ENCODE data around the gene GMIP. TPM values are rescaled to one million over a fixed set of nuclear protein-coding genes. Genes with fewer than 3 reads are reported as not detected.

The GMIP gene
- polyA plus RNA-seq, 1 of the 3 experiments (the other 2 are of a cell fraction): 6.3 TPM

GRCh38 chr19:19651076-19651475 is 7.6 kb upstream of the GMIP start:
- ChIA-PET CTCF (interaction anchor here (0.9 to 5.5 kb wide), 3 partner anchors 13 to 119 kb away, joined by 3 to 49 read pairs (median 9); partner anchors contain the start of gene ATP13A1), POLR2A (no interaction called here)
- peaks cover 3% of the 10 kb centered on the region for H3F3A ChIP-seq (replicated peaks; ENCODE audit: insufficient read depth)
- peaks cover 0 to 2% of the 10 kb centered on the region in 2 experiments; a peak in 1 of 4 replicates for H3K4me1 ChIP-seq (ENCODE audit: control insufficient read depth in 1 of 2, insufficient read depth in 2 of 2, low read depth in 1 of 2, low read length in 1 of 2)
- peaks cover 7 to 86% of the 10 kb centered on the region in 2 experiments for H3K36me3 ChIP-seq (replicated peaks in 1 of 2; ENCODE audit: control insufficient read depth in 1 of 2, insufficient read depth in 2 of 2, low read length in 1 of 2)
- H3K4me3 ChIP-seq (ENCODE audit: low read depth in 2 of 2, low read length in 1 of 2): no peak overlapping the region
- no peaks in the 10 kb centered on the region for H3K9me3 ChIP-seq
- no peak overlapping the region for H3K4me2 ChIP-seq
- no peaks in the 10 kb centered on the region for H3K27me3 ChIP-seq (ENCODE audit: insufficient read depth)
- DNase-seq: no peak
- 83% methylated on average over 10 of the region's 13 CpGs for WGBS (ENCODE audit: low lambda C conversion rate)
- no peak for TF ChIP-seq POLR2AphosphoS5 (IDR thresholded peaks at IDR 0.05; ENCODE audit: low read depth, low read length)
- no peak for TF ChIP-seq MXI1 (IDR thresholded peaks at IDR 0.05; ENCODE audit: low read depth, low read length)
- no peak for TF ChIP-seq RAD21 (IDR thresholded peaks at IDR 0.05; ENCODE audit: low read length)
- TF ChIP-seq CTCF (IDR thresholded peaks at IDR 0.05): no peak
- no peak for TF ChIP-seq YY1 (IDR thresholded peaks at IDR 0.05; ENCODE audit: low read depth)
- TF ChIP-seq RXRA (IDR thresholded peaks at IDR 0.05; ENCODE audit: borderline replicate concordance, low read depth): no peak
- TF ChIP-seq EZH2phosphoT487 (IDR thresholded peaks at IDR 0.05; ENCODE audit: borderline replicate concordance, low read depth): no peak
- no peak for TF ChIP-seq EP300 (IDR thresholded peaks at IDR 0.05; ENCODE audit: borderline replicate concordance in 1 of 2, low read depth in 1 of 2, low read length in 1 of 2)
- no peak for TF ChIP-seq CHD2 (IDR thresholded peaks at IDR 0.05; ENCODE audit: low read length, partially characterized antibody)
- TF ChIP-seq MAX (IDR thresholded peaks at IDR 0.05; ENCODE audit: low read depth): no peak
- TF ChIP-seq SMC3 (IDR thresholded peaks at IDR 0.05; ENCODE audit: low read depth, low read length): no peak
- TF ChIP-seq ZBTB33 (IDR thresholded peaks at IDR 0.05; ENCODE audit: borderline replicate concordance, low read depth): no peak
- TF ChIP-seq NFIC (IDR thresholded peaks at IDR 0.05; ENCODE audit: borderline replicate concordance): no peak
- TF ChIP-seq GATA2 (CRISPR knock-in tag; IDR thresholded peaks at IDR 0.05): no peak
- TF ChIP-seq ELF1 (IDR thresholded peaks at IDR 0.05): no peak
- TF ChIP-seq FOXJ3 (CRISPR knock-in tag; IDR thresholded peaks at IDR 0.05): no peak
- no peak for TF ChIP-seq RCOR1 (IDR thresholded peaks at IDR 0.05; ENCODE audit: low read length)
- no peak for TF ChIP-seq REST (IDR thresholded peaks at IDR 0.05; ENCODE audit: low read depth, low read length)
- no peak for TF ChIP-seq TAF1 (IDR thresholded peaks at IDR 0.05; ENCODE audit: borderline replicate concordance, low read depth, low read length)
- no peaks in the 10 kb centered on the region for H4K20me1 ChIP-seq (ENCODE audit: insufficient read depth)
- H3K79me2 ChIP-seq (ENCODE audit: insufficient read depth): no peaks in the 10 kb centered on the region
- no peak overlapping the region for H2AFZ ChIP-seq (ENCODE audit: low read depth)
- no peak overlapping the region for H3K9ac ChIP-seq
- no peaks in the 10 kb centered on the region for H3K9me2 ChIP-seq
- H3K27ac ChIP-seq (ENCODE audit: low read depth in 2 of 2, low read length in 1 of 2): no peak overlapping the region; a peak in 1 of 4 replicates

Data from SK-N-SH (cell line).